Smooth muscle cell (in vitro differentiated cells): Measurements from ENCODE around the gene POU2F3. TPM values are rescaled to one million over a fixed set of nuclear protein-coding genes. Genes with fewer than 3 reads are reported as not detected.

Experiments
- DNase-seq: peaks from one replicate; lab custom pipeline; 2025; ENCODE audit not compliant: unreplicated experiment; lab: John Stamatoyannopoulos, UW
- H2AFZ ChIP-seq: fragments of 200-600 bp; sonication (generic); 2 replicates; pipeline ENCODE4 v1.6.0; 2016; ENCODE audit warnings: antibody characterized with exemption, low read depth, mild to moderate bottlenecking
- H3F3A ChIP-seq: fragments of 200-600 bp; sonication (generic); 2 replicates; pipeline ENCODE4 v1.6.0; 2017; ENCODE audit warnings: antibody characterized with exemption, low read depth
- H3K27ac ChIP-seq: fragments of 200-600 bp; sonication (generic); 2 replicates; pipeline ENCODE4 v1.5.1; 2016; ENCODE audit warnings: low read depth, mild to moderate bottlenecking
- H3K27me3 ChIP-seq: fragments of 200-600 bp; sonication (generic); 2 replicates; pipeline ENCODE4 v1.6.1; 2016; ENCODE audit warnings: low read depth, mild to moderate bottlenecking
- H3K36me3 ChIP-seq: fragments of 200-600 bp; sonication (generic); 2 replicates; pipeline ENCODE4 v1.5.1; 2016; ENCODE audit warnings: low read depth
- H3K4me1 ChIP-seq: fragments of 200-600 bp; sonication (generic); 2 replicates; pipeline ENCODE4 v1.5.1; 2016; ENCODE audit warnings: low read depth
- H3K4me2 ChIP-seq: fragments of 200-600 bp; sonication (generic); 2 replicates; pipeline ENCODE4 v1.6.0; 2016; ENCODE audit warnings: mild to moderate bottlenecking
- H3K4me3 ChIP-seq: fragments of 200-600 bp; sonication (generic); 2 replicates; pipeline ENCODE4 v1.5.1; 2016; ENCODE audit warnings: mild to moderate bottlenecking
- H3K79me2 ChIP-seq: fragments of 200-600 bp; sonication (generic); 2 replicates; pipeline ENCODE4 v1.6.0; 2016; ENCODE audit warnings: low read depth, mild to moderate bottlenecking
- H3K9ac ChIP-seq: fragments of 200-600 bp; sonication (generic); 2 replicates; pipeline ENCODE4 v1.6.0; 2016; ENCODE audit warnings: low read depth
- H3K9me3 ChIP-seq: fragments of 200-600 bp; sonication (generic); replicated peaks from 2 replicates; pipeline ENCODE4 v1.5.1; 2016; ENCODE audit warnings: low read depth
- H4K20me1 ChIP-seq: fragments of 200-600 bp; sonication (generic); 2 replicates; pipeline ENCODE4 v1.6.0; 2016; ENCODE audit warnings: low read depth
- WGBS: methylation state at CpG from one replicate; pipeline ENCODE4 v1.1.7; 2016; ENCODE audit warnings: low lambda C conversion rate; 5-methylcytosine and 5-hydroxymethylcytosine counted together
- polyA plus RNA-seq: library from polyadenylated mRNA; unstranded; fragments of >200 nt; fragmentation: Nextera tagmentation; extraction: Ambion mirVana; gene quantifications from 2 replicates; pipeline ENCODE4 v1.2.1, GENCODE V29; 2016
- total RNA-seq: library from RNA; depleted of rRNA; stranded (reverse); fragments of >200 nt; gene quantifications from 2 replicates; pipeline ENCODE4 v1.2.3, GENCODE V29; 2014
- TF ChIP-seq, protein P1 (sequence below): fragments of 200-600 bp; sonication (generic); IDR thresholded peaks from 2 replicates; pipeline ENCODE4 v1.5.1; 2017; ENCODE audit warnings: borderline replicate concordance, mild to moderate bottlenecking, antibody characterized with exemption; ENCODE audit not compliant: insufficient read depth, poor library complexity, severe bottlenecking

Gene POU2F3
- total and polyA plus RNA-seq, 2 experiments from 2014 or later, result 2.8 TPM; not detected in 1

- TF ChIP-seq, protein P1, sequence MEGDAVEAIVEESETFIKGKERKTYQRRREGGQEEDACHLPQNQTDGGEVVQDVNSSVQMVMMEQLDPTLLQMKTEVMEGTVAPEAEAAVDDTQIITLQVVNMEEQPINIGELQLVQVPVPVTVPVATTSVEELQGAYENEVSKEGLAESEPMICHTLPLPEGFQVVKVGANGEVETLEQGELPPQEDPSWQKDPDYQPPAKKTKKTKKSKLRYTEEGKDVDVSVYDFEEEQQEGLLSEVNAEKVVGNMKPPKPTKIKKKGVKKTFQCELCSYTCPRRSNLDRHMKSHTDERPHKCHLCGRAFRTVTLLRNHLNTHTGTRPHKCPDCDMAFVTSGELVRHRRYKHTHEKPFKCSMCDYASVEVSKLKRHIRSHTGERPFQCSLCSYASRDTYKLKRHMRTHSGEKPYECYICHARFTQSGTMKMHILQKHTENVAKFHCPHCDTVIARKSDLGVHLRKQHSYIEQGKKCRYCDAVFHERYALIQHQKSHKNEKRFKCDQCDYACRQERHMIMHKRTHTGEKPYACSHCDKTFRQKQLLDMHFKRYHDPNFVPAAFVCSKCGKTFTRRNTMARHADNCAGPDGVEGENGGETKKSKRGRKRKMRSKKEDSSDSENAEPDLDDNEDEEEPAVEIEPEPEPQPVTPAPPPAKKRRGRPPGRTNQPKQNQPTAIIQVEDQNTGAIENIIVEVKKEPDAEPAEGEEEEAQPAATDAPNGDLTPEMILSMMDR, result no peak
- Histone ChIP-seq H4K20me1 (peaks cover 75% of the 10 kb centered on the region), H3K9ac (no peak overlapping the region), H3K9me3 (no peaks in the 10 kb centered on the region), H3K4me2 (no peak overlapping the region), H3K4me3 (no peak overlapping the region), H3K27ac (no peak overlapping the region), H2AFZ (no peak overlapping the region), H3K27me3 (no peaks in the 10 kb centered on the region), H3K79me2 (peaks cover 21% of the 10 kb centered on the region), H3K36me3 (no peaks in the 10 kb centered on the region), H3K4me1 (peaks cover 14% of the 10 kb centered on the region), H3F3A (no peaks in the 10 kb centered on the region)
- 89% methylated on average over 8 of the region's 8 CpGs for WGBS
- no peak for DNase-seq
These were observed 17.0 kb upstream of the POU2F3 start for GRCh38 chr11:120222916-120223315.

DNA sequence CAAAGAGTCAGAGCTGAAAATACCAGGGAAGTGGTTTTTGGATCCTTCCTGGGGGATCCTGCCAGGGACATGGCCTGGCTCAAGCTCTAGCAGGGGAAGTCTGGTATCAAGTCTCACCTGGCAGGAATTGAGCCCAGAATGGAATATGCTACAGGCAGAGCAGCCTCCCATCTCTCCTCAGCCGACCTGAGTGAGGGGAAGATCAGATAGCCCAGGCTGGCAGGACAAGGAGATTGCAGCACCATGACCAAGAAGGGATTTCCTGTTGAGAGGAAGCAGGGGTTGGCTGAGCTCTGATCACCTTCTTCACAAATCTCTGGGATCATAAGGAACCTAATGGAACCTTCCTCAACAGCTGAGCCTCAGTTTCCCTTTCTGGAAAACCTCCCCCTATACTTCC is 16.1 kb upstream of the POU2F3 start:
- H4K20me1 ChIP-seq, result peaks cover 67% of the 10 kb centered on the region
- peaks cover 6% of the 10 kb centered on the region for H3K4me1 ChIP-seq
- H3K27me3 ChIP-seq, result no peaks in the 10 kb centered on the region
- peaks cover 20% of the 10 kb centered on the region for H3K79me2 ChIP-seq
- no peak overlapping the region for H3K4me2 ChIP-seq
- DNase-seq, result no peak
- H3K27ac ChIP-seq, result no peak overlapping the region
- H3F3A ChIP-seq, result no peaks in the 10 kb centered on the region
- 47% methylated on average over 1 of the region's 1 CpG for WGBS
- H3K9me3 ChIP-seq, result no peaks in the 10 kb centered on the region
- H3K36me3 ChIP-seq, result no peaks in the 10 kb centered on the region
- no peak overlapping the region for H3K9ac ChIP-seq
- TF ChIP-seq, protein P1, result no peak
- H2AFZ ChIP-seq, result no peak overlapping the region
- no peak overlapping the region for H3K4me3 ChIP-seq

DNA sequence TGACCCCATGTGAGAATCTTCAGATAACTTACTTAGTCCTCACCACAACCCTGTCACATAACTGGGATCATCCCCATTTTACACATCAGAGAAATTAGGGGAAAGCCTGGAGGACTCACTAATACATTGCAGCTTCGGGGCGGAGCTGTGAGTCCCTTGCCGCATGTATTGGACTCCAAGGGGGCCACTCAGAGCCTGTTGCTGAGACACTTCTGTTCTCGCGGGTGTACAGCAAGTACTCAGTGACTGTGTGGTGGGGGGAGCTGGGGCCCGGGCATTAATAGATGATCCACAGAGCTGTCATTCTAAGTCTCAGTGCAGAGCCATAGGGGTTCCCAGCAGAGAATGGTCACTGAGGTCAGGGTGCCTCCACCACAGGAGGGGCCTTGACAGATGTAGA is 15.6 kb upstream of the POU2F3 start:
- H3K4me1 ChIP-seq, result peaks cover 5% of the 10 kb centered on the region
- DNase-seq, result no peak
- H2AFZ ChIP-seq, result no peak overlapping the region
- H3K79me2 ChIP-seq, result peaks cover 20% of the 10 kb centered on the region
- H3K9me3 ChIP-seq, result no peaks in the 10 kb centered on the region
- H3K36me3 ChIP-seq, result no peaks in the 10 kb centered on the region
- H3K27ac ChIP-seq, result no peak overlapping the region
- H3F3A ChIP-seq, result no peaks in the 10 kb centered on the region
- no peak overlapping the region for H3K4me2 ChIP-seq
- peaks cover 61% of the 10 kb centered on the region for H4K20me1 ChIP-seq
- WGBS, result 90% methylated on average over 6 of the region's 6 CpGs
- TF ChIP-seq, protein P1, result no peak
- H3K4me3 ChIP-seq, result no peak overlapping the region
- no peaks in the 10 kb centered on the region for H3K27me3 ChIP-seq
- H3K9ac ChIP-seq, result no peak overlapping the region
